ENCODE measurements around the gene MRE11. TPM values are rescaled to one million over a fixed set of nuclear protein-coding genes. Genes with fewer than 3 reads are reported as not detected.

The MRE11 gene
- total RNA-seq = 10.6 and 10.7 TPM in 2 replicates

DNA sequence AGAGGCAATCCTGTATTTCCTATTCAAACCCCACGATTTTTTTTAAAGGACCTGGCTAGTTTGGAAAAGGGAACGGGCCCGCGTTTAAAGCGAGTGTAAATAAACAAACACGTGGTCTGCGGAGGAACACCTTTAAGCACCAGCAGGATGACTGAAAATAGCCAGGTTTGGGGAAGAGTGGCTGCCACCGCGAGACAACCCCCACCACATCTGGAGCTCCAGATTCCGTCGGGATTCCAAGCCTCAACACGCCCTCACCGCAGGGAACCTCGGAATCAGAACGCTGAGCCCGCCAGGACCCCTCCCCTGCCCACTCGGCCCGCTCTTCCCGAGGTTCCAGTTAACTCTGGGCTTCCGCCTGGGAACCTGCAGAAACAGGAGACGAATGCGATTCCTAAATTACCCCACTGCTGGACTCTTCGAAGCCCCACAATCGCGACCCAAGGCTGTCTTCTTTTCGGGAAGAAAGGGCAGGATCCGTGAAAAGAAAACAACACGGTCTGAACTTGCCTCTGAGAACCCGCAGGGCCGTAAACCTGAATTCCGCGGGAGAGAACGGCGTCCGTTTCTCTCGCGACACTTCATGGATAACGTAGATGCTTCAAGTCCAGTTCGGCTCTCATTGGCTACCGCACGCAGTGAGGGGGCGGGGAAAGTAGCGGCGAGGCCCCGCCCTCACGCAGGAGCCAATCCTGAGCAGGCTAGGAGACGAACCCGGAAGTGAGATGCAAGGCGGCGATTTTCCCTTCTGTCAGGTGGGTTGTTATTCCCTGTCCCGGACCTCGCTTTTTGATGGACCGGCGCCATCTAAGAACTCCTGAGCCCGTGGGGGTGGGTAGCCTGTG is at the start of gene MRE11, which contains the start of gene ANKRD49:
Gene MRE11, minus strand, starts transcription at position 564 of the 845 bp plus-strand sequence. CDS start 1,043 bp downstream, outside the sequence.
Gene ANKRD49, plus strand, starts transcription at position 704 of the 845 bp plus-strand sequence. CDS start 2,710 bp downstream, outside the sequence.

DNA sequence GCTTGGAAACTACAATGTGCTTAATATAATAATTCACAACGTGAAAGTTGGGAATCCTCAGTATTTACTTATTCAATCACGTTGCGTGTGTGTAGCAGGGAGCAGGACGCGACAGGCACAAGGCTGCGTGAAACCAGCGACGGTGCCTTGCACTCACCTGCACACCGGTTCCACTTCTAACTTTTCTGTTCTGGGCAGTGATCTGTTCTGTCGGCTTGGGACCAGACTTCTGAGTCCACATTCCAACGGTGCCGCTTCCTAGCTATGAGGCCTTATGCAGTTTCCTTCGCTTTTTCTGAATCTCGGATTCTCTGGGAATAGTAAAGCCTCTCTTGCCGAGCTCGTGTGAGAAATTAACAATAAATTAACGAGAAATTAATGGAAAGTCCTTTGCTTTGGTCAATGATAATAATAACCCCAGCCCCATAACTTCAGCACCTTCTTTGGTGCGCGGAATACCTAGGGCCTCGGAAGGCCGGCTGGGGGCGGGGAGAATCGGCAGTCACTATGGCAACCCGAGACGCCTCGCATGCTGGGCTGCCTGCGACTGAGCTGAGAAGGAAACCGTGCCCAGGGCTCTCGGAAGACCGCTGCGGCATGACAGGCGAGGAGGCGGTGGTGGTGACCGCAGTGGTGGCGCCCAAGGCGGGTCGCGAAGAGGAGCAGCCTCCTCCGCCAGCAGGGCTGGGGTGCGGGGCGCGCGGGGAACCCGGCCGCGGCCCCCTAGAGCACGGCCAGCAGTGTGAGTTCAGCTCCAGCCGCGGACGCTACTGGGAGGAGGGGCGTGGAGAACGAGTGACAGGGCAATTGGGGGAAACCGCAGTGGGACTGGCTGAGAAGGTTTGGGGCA is 18.5 kb upstream of the MRE11 start, which contains the start of gene C11orf97:
Gene C11orf97, plus strand, starts transcription at position 530 of the 850 bp plus-strand sequence. Its CDS starts 68 bp downstream, at position 598.

DNA sequence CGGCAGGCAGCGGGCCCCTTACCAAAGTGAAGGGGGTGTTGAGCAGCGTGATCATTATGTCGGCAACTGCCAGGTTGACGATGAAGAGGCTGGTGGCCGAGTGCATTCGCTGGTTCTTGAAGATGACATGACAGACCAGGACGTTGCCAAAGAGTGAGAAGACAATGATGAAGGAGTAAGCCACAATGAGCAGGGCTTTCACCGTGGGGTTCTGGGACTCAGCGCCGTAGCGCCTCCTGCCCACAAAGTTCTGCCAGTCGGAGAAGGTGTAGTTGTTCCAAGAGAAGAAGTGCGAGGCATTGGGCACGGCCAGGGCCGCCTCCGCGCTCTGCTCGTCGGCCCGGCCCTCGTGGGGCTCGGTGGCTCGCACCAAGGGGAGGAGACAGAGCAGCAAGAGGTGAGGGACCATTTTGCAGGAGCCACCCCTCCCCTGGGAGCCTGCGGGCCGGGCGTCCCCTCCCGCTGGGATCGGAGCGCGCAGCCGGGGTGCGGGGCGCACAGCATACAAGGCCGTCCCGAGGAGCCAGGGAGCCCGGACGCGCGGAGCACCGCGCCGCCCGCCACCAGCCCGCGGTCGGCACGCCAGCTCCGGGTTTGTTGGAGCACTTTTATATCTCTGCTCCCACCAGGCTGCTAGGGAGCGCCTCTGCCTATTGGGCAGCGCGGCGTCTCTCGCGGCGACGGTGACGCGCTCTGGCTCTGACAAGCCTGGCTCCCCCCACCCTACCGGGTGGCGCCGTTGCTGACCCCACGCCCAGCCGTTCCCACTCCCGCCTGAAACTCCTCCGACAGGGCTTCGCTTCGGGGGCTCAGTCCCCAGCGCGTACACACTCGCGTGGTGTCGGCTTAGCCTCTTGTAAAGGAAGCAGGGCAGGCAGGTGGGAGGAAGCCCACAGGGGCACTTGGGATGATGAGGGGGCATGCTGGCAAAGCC is 92.5 kb downstream of the MRE11 start, which contains the start of gene GPR83:
Gene GPR83, minus strand, starts transcription at position 581 of the 934 bp plus-strand sequence. Its CDS starts 172 bp downstream, at position 409.

Other genes starting within 250 kb of the MRE11 start
- 0.50 and 0.53 TPM in 2 replicates for gene IZUMO1R, start 189.3 kb downstream of the MRE11 start, total RNA-seq
- under 0.01 and 0.26 TPM in 2 replicates for gene GPR83, start 92.4 kb downstream of the MRE11 start, total RNA-seq
- 9.5 and 10.3 TPM in 2 replicates for gene ANKRD49, start 140 bp upstream of the MRE11 start, total RNA-seq
- gene C11orf97, start 18.6 kb upstream of the MRE11 start, total RNA-seq = not detected in 2 replicates
- gene FUT4, start 50.1 kb upstream of the MRE11 start, total RNA-seq = 4.8 and 5.0 TPM in 2 replicates
- gene PIWIL4, start 73.5 kb upstream of the MRE11 start, total RNA-seq = 2.6 and 3.0 TPM in 2 replicates